Spleen (tissue), 11 donors: ENCODE results near the gene SEMA4A. TPM values are rescaled to one million over a fixed set of nuclear protein-coding genes. Genes with fewer than 3 reads are reported as not detected.

Source experiments
- DNase-seq: peaks from one replicate; pipeline ENCODE4 v3.0.0-alpha.2; 2020
- H3K27ac ChIP-seq, 8 donors: fragments of 200-600 bp; sonication (generic) in 7 of 8; 1 replicate in 4 of 8; 2 replicates in 4 of 8; pipeline versions ENCODE4 v1.5.0 to v1.8.0; 2016 to 2021; ENCODE audit warnings: inconsistent platforms in 4 of 8, mild to moderate bottlenecking in 4 of 8, moderate library complexity in 1 of 8
- H3K27me3 ChIP-seq, 7 donors: fragments of 200-600 bp; sonication (generic) in 6 of 7; replicated peaks in 1 of 7; 1 replicate in 4 of 7; 2 replicates in 3 of 7; pipeline versions ENCODE4 v1.5.0 to v1.8.0; 2016 to 2021; ENCODE audit warnings: inconsistent platforms in 3 of 7, mild to moderate bottlenecking in 1 of 7
- H3K36me3 ChIP-seq, 6 donors: fragments of 200-600 bp; sonication (generic) in 5 of 6; 1 replicate in 4 of 6; 2 replicates in 2 of 6; pipeline versions ENCODE4 v1.5.0 to v1.8.0; 2016 to 2021; ENCODE audit warnings: inconsistent platforms in 2 of 6
- H3K4me1 ChIP-seq, 6 donors: fragments of 200-600 bp; sonication (generic) in 5 of 6; 1 replicate in 3 of 6; 2 replicates in 3 of 6; pipeline versions ENCODE4 v1.5.0 to v1.8.0; 2016 to 2021; ENCODE audit warnings: inconsistent platforms in 3 of 6
- H3K4me3 ChIP-seq, 8 donors: fragments of 200-600 bp; sonication (generic) in 7 of 8; 1 replicate in 4 of 8; 2 replicates in 4 of 8; pipeline versions ENCODE4 v1.5.0 to v1.8.0; 2016 to 2021; ENCODE audit warnings: inconsistent platforms in 4 of 8, mild to moderate bottlenecking in 4 of 8, moderate library complexity in 2 of 8
- H3K9me3 ChIP-seq, 8 donors: fragments of 200-600 bp; sonication (generic) in 7 of 8; 1 replicate in 4 of 8; 2 replicates in 4 of 8; pipeline versions ENCODE4 v1.5.0 to v1.8.0; 2016 to 2021; ENCODE audit warnings: inconsistent platforms in 4 of 8
- CTCF ChIP-seq, 11 experiments: fragments of 200-600 bp in 7 of 11; fragments of 450-650 bp in 4 of 11; sonication (generic) in 4 of 11; IDR thresholded peaks in 8 of 11; conservative IDR thresholded peaks in 3 of 11; 1 replicate in 7 of 11; 2 replicates in 4 of 11; pipeline versions ENCODE4 v1.4.0 to v1.8.0; 2016 to 2021; ENCODE audit warnings: antibody characterized with exemption in 11 of 11, inconsistent platforms in 4 of 11, mild to moderate bottlenecking in 1 of 11
- POLR2A ChIP-seq, 3 donors: fragments of 450-650 bp; IDR thresholded peaks; one replicate each; pipeline ENCODE4 v1.5.1; 2017; ENCODE audit warnings: antibody characterized with exemption in 3 of 3, mild to moderate bottlenecking in 1 of 3
- POLR2AphosphoS5 ChIP-seq, 3 donors: sonication (generic); formaldehyde crosslinking; IDR thresholded peaks; one replicate each; pipeline ENCODE4 v1.5.1; 2017; ENCODE audit warnings: antibody characterized with exemption in 3 of 3
- WGBS, 5 donors: extraction: QIAGEN DNeasy Blood & Tissue Kit in 3 of 5; methylation state at CpG; one replicate each; pipeline versions ENCODE4 v1.1.5 to v1.1.7; 2013 to 2018; 5-methylcytosine and 5-hydroxymethylcytosine counted together
- intact Hi-C: fragments of 100-400 bp; cut with DNase I; formaldehyde crosslinking; loops from one replicate; pipeline ENCODE4 v1.15.0; 2023; ENCODE audit warnings: low total_unique reads
- polyA plus RNA-seq, 3 donors: library from polyadenylated mRNA; stranded (reverse); fragments of 200-250 nt; gene quantifications; one replicate each; pipeline ENCODE4 v1.2.1, GENCODE V29; 2013
- total RNA-seq, 7 donors: library from RNA; depleted of rRNA in 3 of 7; stranded (reverse); fragments of >200 nt in 3 of 7; fragmentation: NEBNext Ultra II Directional in 4 of 7; extraction: Animal tissue kit (Norgen Biotek cat#: 25700) in 4 of 7; gene quantifications; one replicate each; pipeline versions ENCODE4 v1.1.0 to v1.2.1, GENCODE V29; 2016 to 2021
- donor health status: healthy with polysubstance abuse.
- donor health status: DM: no; HTN: no; CAD: no; lungs with moderate emphysema.
- donor health status: DM: no; HTN: no; CAD: no.
- donor health status: Bipolar disorder and iron deficiency.
- donor health status: healthy.
- donor health status: DM: no; HTN: no; CAD: no.
- donor health status: DM: yes; HTN: yes; CAD: no.

The SEMA4A gene
- total and polyA plus RNA-seq, 10 donors, result 7.1 to 65.9 (median 33.2) TPM

GRCh38 chr1:156155756-156156510 is 2.5 kb downstream of the SEMA4A start:
- no peak for TF ChIP-seq POLR2AphosphoS5 (IDR thresholded peaks at IDR 0.05)
- TF ChIP-seq POLR2A (IDR thresholded peaks at IDR 0.05), result no peak
- no peak for TF ChIP-seq CTCF (IDR thresholded peaks at IDR 0.05 in 8 of 11, conservative IDR thresholded peaks at IDR 0.05 in 3 of 11)
- intact Hi-C loops, result no loop called here
- peak overlapping the region in 5 of 8 donors; percentile 76 to 92 (median 86) for H3K27ac ChIP-seq
- H3K27me3 ChIP-seq, result peaks cover 0 to 7% (median 0%) of the 10 kb centered on the region in 7 donors
- peaks cover 0 to 39% (median 0%) of the 10 kb centered on the region in 6 donors for H3K36me3 ChIP-seq
- peak overlapping the region in 6 of 8 donors; percentile 10 to 65 (median 32) for H3K4me3 ChIP-seq
- WGBS, 5 donors, result 41 to 53% (median 45%) methylated on average over 12 of the region's 12 CpGs
- H3K9me3 ChIP-seq, result no peaks in the 10 kb centered on the region
- no peak for DNase-seq
- peaks cover 14 to 100% (median 71%) of the 10 kb centered on the region in 6 donors for H3K4me1 ChIP-seq

GRCh38 chr1:156157506-156157905 is 4.1 kb downstream of the SEMA4A start:
- intact Hi-C loops, result no loop called here
- Histone ChIP-seq H3K4me3 (no peak overlapping the region), H3K36me3 (peaks cover 0 to 54% (median 0%) of the 10 kb centered on the region in 6 donors), H3K27ac (peak overlapping the region in 2 of 8 donors; percentile 4 to 37), H3K4me1 (peaks cover 9 to 97% (median 68%) of the 10 kb centered on the region in 6 donors), H3K9me3 (no peaks in the 10 kb centered on the region), H3K27me3 (peaks cover 0 to 7% (median 0%) of the 10 kb centered on the region in 7 donors)
- 47 to 62% (median 51%) methylated on average over 3 of the region's 3 CpGs for WGBS, 5 donors
- DNase-seq, result no peak
- TF ChIP-seq POLR2AphosphoS5 (IDR thresholded peaks at IDR 0.05) (no peak), CTCF (IDR thresholded peaks at IDR 0.05 in 8 of 11, conservative IDR thresholded peaks at IDR 0.05 in 3 of 11) (no peak), POLR2A (IDR thresholded peaks at IDR 0.05) (no peak)

GRCh38 chr1:156157966-156158365 is 4.6 kb downstream of the SEMA4A start:
- H3K27ac ChIP-seq, result peak overlapping the region in 2 of 8 donors; percentile 4 to 37
- 76 to 85% (median 82%) methylated on average over 5 of the region's 5 CpGs for WGBS, 5 donors
- H3K4me3 ChIP-seq, result no peak overlapping the region
- peaks cover 0 to 59% (median 0%) of the 10 kb centered on the region in 6 donors for H3K36me3 ChIP-seq
- DNase-seq, result no peak
- no peaks in the 10 kb centered on the region for H3K9me3 ChIP-seq
- no peak for TF ChIP-seq POLR2AphosphoS5 (IDR thresholded peaks at IDR 0.05)
- TF ChIP-seq POLR2A (IDR thresholded peaks at IDR 0.05), result no peak
- TF ChIP-seq CTCF (IDR thresholded peaks at IDR 0.05 in 8 of 11, conservative IDR thresholded peaks at IDR 0.05 in 3 of 11), result no peak
- intact Hi-C loops, result no loop called here
- H3K4me1 ChIP-seq, result peaks cover 9 to 97% (median 63%) of the 10 kb centered on the region in 6 donors
- H3K27me3 ChIP-seq, result peaks cover 0 to 7% (median 0%) of the 10 kb centered on the region in 7 donors
